ENCODE results near the gene AKAP8.
"Not testable (repeated sequence)": the region's sequence is repeated elsewhere in the genome, so short reads cannot be mapped to it uniquely, and the experiment has no call there.

AKAP8 gene

GRCh38 chr19:15373644-15374043 is 5.9 kb downstream of the AKAP8 start:
- no peak for DNase-seq (ENCODE audit: low read depth)

DNA sequence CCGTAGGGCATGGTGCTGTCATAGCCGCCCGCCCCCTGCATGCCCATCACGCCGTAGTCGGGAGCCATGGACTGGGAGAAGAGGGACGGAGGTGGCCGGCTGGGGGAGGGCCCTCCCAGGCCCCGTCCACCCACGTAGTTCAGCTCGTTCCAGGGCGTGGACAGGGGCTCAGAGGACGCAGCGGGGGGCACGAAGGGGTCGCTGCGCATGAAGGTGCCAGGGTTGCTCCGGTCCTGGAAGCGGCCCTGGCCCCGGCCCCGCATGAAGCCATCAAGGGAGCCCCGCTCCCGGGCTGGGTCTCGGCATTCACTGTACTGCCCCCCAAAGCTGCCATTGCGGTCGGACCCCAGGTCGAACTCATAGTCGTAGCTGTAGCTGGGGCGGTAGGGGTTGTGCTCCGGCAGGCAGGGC is 6.7 kb downstream of the AKAP8 start:
- no peak for DNase-seq (ENCODE audit: low read depth)

GRCh38 chr19:15372470-15372869 is 7.1 kb downstream of the AKAP8 start:
- no peak for DNase-seq (ENCODE audit: low read depth)

DNA sequence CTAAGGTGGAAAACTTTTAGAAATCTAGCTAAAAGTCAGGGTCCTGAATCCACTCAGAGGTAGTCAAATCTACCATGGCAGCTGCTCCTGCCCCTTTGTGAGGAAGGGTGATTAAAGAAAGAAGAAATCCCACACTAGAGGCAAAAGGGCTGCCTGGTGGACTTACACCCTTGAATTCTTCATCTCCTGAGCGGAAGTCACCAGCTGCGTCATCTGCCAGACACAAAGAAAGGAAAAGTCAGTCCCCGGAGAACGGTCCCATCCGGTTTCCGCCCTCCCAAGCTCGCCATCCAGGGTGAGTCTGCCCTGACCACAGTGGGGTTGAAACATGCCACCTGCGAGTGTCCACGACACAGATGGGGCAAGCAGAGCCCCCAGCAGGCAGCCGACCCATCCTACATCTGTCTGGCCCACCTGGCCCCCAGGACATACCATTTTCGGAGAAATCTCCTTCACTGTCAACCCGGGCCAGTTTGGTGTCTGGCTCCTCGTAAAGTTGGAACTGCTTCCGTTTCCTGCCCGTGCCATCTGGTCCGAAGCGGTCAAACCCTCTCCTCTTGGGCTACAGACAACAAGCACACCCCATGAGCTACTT is 7.7 kb downstream of the AKAP8 start:
- DNase-seq (ENCODE audit: low read depth): no peak

DNA sequence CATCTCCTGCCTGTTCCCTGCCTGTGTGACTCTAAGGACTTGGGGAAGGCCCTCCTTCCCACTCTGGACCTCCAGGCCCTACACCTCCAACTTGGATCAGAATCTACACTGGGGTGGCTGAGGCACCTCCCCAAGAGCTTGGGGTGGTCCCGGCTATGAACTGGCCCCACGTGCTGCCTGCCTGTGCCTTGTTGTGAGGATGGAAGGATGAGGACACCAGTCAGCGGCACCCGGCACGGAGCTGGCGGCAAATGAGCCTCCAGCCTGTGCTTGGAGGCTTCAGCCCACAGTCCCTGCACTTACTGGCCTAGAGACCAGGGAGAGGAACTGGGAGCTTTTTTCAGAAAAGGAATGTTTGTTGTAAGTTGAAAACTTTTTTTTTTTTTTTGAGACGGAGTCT is 8.5 kb downstream of the AKAP8 start:
- DNase-seq (ENCODE audit: low read depth): no peak

DNA sequence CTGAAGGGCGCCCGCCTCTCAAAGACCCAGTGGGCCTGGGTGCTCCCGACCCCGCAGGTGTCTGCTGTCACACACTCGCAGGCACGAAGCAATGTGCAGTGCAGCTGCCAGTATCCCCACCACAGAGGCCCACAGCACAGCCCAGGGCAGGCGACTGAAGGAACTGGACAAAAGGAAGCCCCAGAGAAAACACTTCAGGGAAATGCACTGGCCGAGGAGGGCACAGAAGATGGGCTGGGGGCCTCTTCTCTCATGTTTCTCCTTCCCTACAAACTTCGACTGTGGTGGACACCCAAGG is 10.0 kb downstream of the AKAP8 start:
- DNase-seq (ENCODE audit: low read depth): no peak

- DNase-seq (ENCODE audit: low read depth): no peak
Observed at GRCh38 chr19:15368798-15369593, 10.6 kb downstream of the AKAP8 start.

DNA sequence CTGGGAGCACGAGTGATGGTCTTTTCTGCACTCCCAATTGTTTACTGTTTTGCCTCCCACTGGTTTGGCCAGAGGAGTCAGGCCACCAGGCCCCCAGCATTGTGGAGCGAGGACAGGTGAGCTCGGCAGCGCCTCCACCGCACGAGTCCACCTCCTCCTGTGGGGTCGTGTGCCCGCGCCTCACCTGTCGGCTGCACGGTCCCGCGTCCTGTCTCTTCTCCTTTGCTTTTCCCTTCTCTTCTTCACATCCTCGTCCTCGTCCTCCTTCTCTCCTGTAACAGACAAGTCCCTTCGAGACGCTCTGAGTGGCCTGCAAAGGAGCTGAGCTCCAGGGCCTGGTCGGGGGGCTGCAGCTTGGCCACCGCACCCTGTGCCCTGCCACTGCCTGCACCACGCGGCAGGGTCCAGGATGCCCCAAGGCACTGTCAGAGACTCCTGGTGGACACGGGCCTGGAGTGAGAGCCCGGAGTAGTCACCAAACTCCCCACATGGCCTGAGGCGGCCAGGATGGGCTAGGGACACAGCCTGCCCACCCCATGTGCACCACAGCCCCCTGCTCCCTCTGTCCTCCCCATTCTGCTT is 11.4 kb downstream of the AKAP8 start:
- DNase-seq (ENCODE audit: low read depth): no peak

DNA sequence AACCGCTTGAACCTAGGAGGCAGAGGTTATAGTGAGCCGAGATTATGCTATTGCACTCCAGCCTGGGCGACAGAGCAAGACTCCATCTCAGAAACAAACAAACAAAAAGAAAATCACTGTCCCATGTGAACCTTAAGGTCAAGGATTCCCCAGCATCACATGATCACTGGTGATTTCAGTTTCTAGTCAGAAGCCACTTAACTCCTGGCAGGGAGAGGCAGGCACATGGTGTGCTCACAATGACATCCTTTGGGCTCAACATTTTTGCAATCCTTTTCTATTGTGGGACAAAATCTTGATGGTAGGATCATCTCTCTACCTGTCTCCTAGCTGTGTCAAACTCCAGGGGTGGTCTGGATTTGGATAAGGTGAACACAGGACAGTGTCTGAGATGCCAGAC is 12.1 kb downstream of the AKAP8 start:
- DNase-seq (ENCODE audit: low read depth): no peak

DNA sequence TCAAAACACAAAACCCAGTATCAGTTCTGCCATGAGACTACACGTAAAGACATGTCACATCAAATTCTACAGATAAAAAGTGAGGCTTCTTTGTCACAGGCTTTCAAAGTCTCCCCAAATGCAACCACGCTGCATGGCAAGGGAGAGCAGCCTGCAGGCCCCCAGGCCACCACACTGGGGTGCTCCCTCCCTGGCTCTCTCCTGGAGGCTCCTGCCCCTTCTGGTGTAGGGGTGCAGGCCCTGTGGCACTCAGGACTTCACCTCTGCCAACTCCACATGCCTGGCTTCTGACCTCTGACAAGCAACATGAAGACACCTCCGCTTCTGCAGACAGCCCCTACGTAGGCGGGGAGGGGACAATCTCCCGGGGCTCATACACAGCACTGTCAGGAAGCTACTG is 14.3 kb downstream of the AKAP8 start:
- DNase-seq (ENCODE audit: low read depth): no peak

DNA sequence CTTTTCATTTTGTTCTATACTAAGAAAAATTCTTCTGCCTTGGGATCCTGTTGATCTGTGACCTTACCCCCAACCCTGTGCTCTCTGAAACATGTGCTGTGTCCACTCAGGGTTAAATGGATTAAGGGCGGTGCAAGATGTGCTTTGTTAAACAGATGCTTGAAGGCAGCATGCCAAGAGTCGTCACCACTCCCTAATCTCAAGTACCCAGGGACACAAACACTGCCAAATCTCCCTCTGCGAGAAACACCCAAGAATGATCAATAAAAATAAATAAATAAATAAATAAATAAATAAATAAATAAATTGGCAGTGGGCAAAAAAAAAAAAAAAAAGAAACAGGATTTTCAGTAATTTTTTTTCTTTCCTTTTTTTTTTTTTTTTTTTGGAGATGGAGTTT is 15.8 kb downstream of the AKAP8 start:
- DNase-seq (ENCODE audit: low read depth): not testable (repeated sequence)

- not testable (repeated sequence) for DNase-seq (ENCODE audit: low read depth)
Observed at GRCh38 chr19:15363048-15363447, 16.5 kb downstream of the AKAP8 start.

DNA sequence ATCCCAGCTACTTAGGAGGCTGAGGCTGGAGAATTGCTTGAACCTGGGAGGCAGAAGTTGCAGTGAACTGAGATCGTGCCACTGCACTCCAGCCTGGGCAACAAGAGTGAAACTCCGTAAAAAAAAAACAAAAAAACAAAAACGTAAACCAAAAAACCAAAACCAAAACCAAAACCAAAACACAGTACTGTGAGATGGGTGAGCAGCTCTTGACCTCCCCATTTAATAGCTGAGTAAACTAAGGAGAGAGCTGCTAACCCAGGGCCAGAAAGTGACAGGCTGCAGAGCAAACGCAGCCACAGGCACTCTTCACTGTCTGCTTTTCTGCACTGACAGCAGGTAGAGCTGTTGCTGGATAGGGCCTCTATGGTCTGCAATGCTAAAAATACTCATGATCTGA is 19.6 kb downstream of the AKAP8 start:
- DNase-seq (ENCODE audit: low read depth): not testable (repeated sequence)

GRCh38 chr19:15358918-15359317 is 20.7 kb downstream of the AKAP8 start:
- no peak for DNase-seq (ENCODE audit: low read depth)

GRCh38 chr19:15357906-15358305 is 21.7 kb downstream of the AKAP8 start:
- no peak for DNase-seq (ENCODE audit: low read depth)

DNA sequence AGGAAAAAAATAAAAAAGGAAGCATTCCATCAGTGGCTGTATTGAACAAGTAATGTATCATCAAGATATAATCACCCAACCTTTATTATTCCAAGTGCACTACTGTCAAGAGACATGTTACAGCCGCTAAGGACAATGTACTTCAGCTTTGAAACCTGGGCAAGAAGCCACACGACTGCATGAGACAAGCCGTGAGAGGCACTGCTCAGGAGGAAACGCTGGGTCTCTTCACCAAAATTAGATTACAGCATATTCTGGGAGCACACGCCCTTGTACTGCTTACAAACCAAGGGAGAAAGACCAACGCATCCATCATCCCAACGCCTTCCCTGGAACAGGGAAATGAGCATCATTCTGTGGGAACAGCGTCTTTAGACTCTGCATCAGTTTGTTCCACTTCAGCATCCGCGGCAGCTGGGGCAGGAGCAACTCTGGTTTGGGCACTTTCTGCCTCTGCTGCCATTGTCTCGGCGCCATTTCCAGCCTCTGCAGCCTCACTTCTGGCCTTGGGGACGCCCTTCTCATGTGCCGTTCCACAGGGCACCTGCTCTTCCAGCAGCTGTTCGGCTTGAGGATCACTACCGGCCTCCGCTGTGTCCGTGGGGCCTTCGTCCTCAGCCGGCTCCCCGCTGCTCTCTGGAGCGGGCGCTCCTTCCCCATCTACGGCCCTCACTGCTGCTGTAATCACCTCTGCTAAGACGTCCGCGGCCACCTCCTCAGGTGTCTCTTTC is 24.9 kb downstream of the AKAP8 start:
- no peak for DNase-seq (ENCODE audit: low read depth)

DNA sequence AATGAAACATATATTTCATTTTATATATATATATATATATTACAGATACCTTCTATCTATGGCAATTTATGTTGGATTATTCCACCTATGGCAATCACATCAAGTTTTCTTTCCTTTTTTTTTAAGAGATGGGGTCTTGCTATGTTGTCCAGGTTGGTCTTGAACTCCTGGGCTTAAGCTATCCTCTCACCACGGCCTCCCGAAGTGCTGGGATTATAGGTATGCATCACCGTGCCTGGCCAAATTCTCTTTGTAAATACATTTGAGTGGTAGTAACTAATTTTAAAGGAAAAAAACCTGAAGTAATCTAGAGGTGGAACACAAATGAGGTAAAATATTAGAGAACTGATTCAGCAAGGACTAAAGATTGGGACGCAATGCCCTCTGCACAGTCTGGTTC is 25.7 kb downstream of the AKAP8 start:
- DNase-seq (ENCODE audit: low read depth): no peak

- not testable (repeated sequence) for DNase-seq (ENCODE audit: low read depth)
Observed at GRCh38 chr19:15352535-15352934, 27.1 kb downstream of the AKAP8 start.

GRCh38 chr19:15341328-15341727 is 38.3 kb downstream of the AKAP8 start:
- DNase-seq (ENCODE audit: low read depth): not testable (repeated sequence)

GRCh38 chr19:15340086-15340485 is 39.5 kb downstream of the AKAP8 start:
- DNase-seq (ENCODE audit: low read depth): no peak

DNA sequence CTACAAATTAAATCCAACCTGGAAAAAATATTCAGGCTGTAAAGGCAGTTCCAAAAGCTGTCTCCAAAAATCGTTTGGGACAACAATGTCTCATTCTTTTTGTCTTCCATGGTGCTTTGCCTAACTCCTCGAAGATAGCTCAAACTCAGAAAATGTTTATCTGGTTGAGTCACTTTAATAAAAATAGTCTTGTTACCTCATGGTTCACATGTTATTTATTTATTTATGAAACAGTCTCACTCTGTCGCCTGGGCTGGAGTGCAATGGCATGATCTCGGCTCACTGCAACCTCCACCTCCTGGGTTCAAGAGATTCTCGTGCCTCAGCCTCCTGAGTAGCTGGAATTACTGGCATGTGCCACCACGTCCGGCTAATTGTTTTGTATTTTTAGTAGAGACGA is 42.4 kb downstream of the AKAP8 start:
- no peak for DNase-seq (ENCODE audit: low read depth)

GRCh38 chr19:15335992-15336391 is 43.6 kb downstream of the AKAP8 start:
- not testable (repeated sequence) for DNase-seq (ENCODE audit: low read depth)

All from activated gamma-delta T cell treated with anti-CD3 and anti-CD28 coated beads, Interleukin-2, amount 50 U/mL, for 16 hours (primary cell).